Occipital lobe (tissue), 2 donors: ENCODE results near the gene PIGV. TPM values are rescaled to one million over a fixed set of nuclear protein-coding genes. Genes with fewer than 3 reads are reported as not detected.

Experiments used
- DNase-seq: peaks from one replicate; lab custom pipeline; 2025; lab: John Stamatoyannopoulos, UW
- total RNA-seq: library from RNA; depleted of rRNA; stranded (reverse); fragments of >200 nt; gene quantifications from one replicate; pipeline ENCODE4 v1.2.3, GENCODE V29; 2014

The PIGV gene
- total RNA-seq: 9.5 TPM

GRCh38 chr1:26787706-26788514, at the start of gene PIGV:
Gene PIGV, plus strand, starts transcription at chr1:26787950. Its CDS starts 2,866 bp downstream, at chr1:26790816.
- peak; percentile 83 for DNase-seq

GRCh38 chr1:26739329-26739914, 48.3 kb upstream of the PIGV start:
- no peak for DNase-seq

GRCh38 chr1:26740023-26740634, 47.6 kb upstream of the PIGV start:
- no peak for DNase-seq

- no peak for DNase-seq
These were observed 46.8 kb upstream of the PIGV start for GRCh38 chr1:26740952-26741351.

GRCh38 chr1:26743426-26744059, 44.2 kb upstream of the PIGV start:
- no peak for DNase-seq

GRCh38 chr1:26744075-26744959, 43.4 kb upstream of the PIGV start:
- DNase-seq: peak; percentile 70

- no peak for DNase-seq
These were observed 42.6 kb upstream of the PIGV start for GRCh38 chr1:26745191-26745590.

- no peak for DNase-seq
These were observed 40.7 kb upstream of the PIGV start for GRCh38 chr1:26747048-26747447.

GRCh38 chr1:26748351-26748750, 39.4 kb upstream of the PIGV start:
- no peak for DNase-seq

GRCh38 chr1:26749458-26749857, 38.3 kb upstream of the PIGV start:
- no peak for DNase-seq

- DNase-seq: no peak
These were observed 37.3 kb upstream of the PIGV start for GRCh38 chr1:26750428-26750827.

- no peak for DNase-seq
These were observed 35.2 kb upstream of the PIGV start for GRCh38 chr1:26752519-26752918.

GRCh38 chr1:26754086-26754874, 33.5 kb upstream of the PIGV start:
- DNase-seq: no peak

- no peak for DNase-seq
These were observed 29.4 kb upstream of the PIGV start for GRCh38 chr1:26758358-26758757.

- no peak for DNase-seq
These were observed 28.2 kb upstream of the PIGV start for GRCh38 chr1:26759531-26759930.

- DNase-seq: no peak
These were observed 26.5 kb upstream of the PIGV start for GRCh38 chr1:26761217-26761616.

- no peak for DNase-seq
These were observed 20.0 kb upstream of the PIGV start for GRCh38 chr1:26767714-26768113.

GRCh38 chr1:26768755-26769154, 19.0 kb upstream of the PIGV start:
- DNase-seq: no peak

- no peak for DNase-seq
These were observed 16.5 kb upstream of the PIGV start for GRCh38 chr1:26771285-26771642.

GRCh38 chr1:26771643-26772321, 16.0 kb upstream of the PIGV start:
- no peak for DNase-seq
